Thyroid gland (tissue), 4 donors: ENCODE measurements around the gene CRIM1.

Experiments
- POLR2A ChIP-seq, 2 donors: fragments of 450-650 bp; IDR thresholded peaks; one replicate each; pipeline ENCODE4 v1.6.1; 2017; ENCODE audit warnings: antibody characterized with exemption in 2 of 2, mild to moderate bottlenecking in 2 of 2, moderate library complexity in 1 of 2
- TF ChIP-seq, protein P1 (sequence below), 6 experiments: fragments of 200-600 bp in 3 of 6; fragments of 450-650 bp in 3 of 6; sonication (generic) in 3 of 6; IDR thresholded peaks; one replicate each; pipeline ENCODE4 v1.5.1; 2016 to 2019; ENCODE audit warnings: antibody characterized with exemption in 6 of 6, mild to moderate bottlenecking in 2 of 6, inconsistent platforms in 1 of 6, moderate library complexity in 1 of 6

DNA sequence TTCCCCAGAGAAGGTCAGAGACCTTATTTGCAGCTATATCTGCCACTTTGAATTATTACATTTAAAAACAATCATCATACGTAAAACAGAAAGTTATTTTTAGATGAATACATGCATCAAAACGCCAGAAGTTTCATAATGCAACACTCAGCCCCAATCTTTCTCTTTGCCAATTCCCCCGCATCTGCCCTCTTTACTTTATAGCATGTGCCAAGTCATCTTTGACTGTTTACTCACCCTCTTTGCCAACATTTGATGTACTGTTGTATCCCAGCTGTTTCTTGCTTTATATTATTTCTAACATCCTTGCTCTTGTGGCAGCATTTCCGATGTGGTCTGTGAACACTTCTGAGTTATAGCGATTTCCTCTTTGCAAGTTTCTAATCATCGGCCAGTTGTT is 86.2 kb downstream of the CRIM1 start:
- TF ChIP-seq, protein P1, sequence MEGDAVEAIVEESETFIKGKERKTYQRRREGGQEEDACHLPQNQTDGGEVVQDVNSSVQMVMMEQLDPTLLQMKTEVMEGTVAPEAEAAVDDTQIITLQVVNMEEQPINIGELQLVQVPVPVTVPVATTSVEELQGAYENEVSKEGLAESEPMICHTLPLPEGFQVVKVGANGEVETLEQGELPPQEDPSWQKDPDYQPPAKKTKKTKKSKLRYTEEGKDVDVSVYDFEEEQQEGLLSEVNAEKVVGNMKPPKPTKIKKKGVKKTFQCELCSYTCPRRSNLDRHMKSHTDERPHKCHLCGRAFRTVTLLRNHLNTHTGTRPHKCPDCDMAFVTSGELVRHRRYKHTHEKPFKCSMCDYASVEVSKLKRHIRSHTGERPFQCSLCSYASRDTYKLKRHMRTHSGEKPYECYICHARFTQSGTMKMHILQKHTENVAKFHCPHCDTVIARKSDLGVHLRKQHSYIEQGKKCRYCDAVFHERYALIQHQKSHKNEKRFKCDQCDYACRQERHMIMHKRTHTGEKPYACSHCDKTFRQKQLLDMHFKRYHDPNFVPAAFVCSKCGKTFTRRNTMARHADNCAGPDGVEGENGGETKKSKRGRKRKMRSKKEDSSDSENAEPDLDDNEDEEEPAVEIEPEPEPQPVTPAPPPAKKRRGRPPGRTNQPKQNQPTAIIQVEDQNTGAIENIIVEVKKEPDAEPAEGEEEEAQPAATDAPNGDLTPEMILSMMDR (IDR thresholded peaks at IDR 0.05), result no peak
- no peak for TF ChIP-seq POLR2A (IDR thresholded peaks at IDR 0.05)
